GM18951 (cell line): ENCODE data around the gene ZDHHC8.

Experiments used
- POLR2A ChIP-seq: IDR thresholded peaks from 4 replicates; pipeline ENCODE4 v1.6.1; 2011; ENCODE audit warnings: mild to moderate bottlenecking; ENCODE audit not compliant: insufficient read length, insufficient read depth; ENCODE audit errors: extremely low read depth
- in situ Hi-C: fragments of 300-500 bp; cut with MboI; formaldehyde crosslinking; loops from one replicate; pipeline ENCODE4 v1.12.0; 2022; ENCODE audit warnings: low sequenced_read_pairs, mixed read lengths, inconsistent platforms; ENCODE audit not compliant: unreplicated experiment

Gene ZDHHC8

GRCh38 chr22:20113551-20114310, 17.9 kb upstream of the ZDHHC8 start:
- no peak for TF ChIP-seq POLR2A

GRCh38 chr22:20114506-20115475, 16.8 kb upstream of the ZDHHC8 start:
- TF ChIP-seq POLR2A = no peak
- in situ Hi-C loops = no loop called here

More at GRCh38 chr22:20113551-20114310, 17.9 kb upstream of the ZDHHC8 start:
- in situ Hi-C loops = no loop called here

- in situ Hi-C loops = no loop called here
- TF ChIP-seq POLR2A = no peak
Measured at GRCh38 chr22:20115691-20116375, 15.8 kb upstream of the ZDHHC8 start, which contains the start of gene RANBP1. Gene RANBP1, plus strand, starts transcription at chr22:20116104. Its CDS starts 81 bp downstream, at chr22:20116185.

- in situ Hi-C loops = no loop called here
- no peak for TF ChIP-seq POLR2A
Measured at GRCh38 chr22:20116376-20116950, 15.1 kb upstream of the ZDHHC8 start.

DNA sequence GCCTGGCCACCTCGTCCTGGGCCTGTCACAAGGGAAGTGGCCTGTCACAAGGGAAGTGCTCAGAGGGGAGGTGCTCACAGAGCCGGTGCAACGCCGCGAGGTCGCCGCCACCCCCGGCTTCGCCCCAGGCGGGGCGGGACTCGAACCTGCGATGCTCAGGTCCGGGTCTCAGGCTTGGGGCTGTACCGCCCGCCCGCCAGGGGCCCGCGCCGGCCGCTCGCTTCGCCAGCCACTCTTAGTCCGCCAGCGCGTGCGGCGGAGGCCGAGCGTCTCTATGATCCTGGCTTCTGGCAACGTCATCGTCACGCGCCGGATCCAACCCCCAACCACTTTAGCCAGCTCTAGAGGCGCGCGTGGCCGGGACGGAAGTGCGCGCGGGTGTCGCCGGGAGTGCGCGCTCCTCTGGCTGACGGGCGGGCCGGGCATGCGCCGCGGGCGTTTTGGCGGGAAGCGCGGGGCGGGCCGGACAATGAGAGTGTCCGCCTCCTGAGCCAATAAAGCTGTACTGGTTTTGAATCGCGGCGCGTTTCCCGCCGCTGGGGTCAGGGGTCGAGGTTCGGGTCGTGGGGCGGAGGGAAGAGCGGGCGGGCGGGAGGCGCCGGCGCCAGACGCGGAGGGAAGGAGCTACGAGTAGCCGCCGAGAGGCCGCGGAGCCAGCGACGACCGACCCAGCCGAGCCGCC, 14.5 kb upstream of the ZDHHC8 start, which contains the start of gene TRMT2A:
TRMT2A (minus strand) TSS at position 276 of the 682 bp plus-strand sequence. CDS start 320 bp downstream, outside the sequence.
- in situ Hi-C loops = no loop called here
- peak; percentile 73 for TF ChIP-seq POLR2A

GRCh38 chr22:20117633-20118299, 13.8 kb upstream of the ZDHHC8 start:
- TF ChIP-seq POLR2A = peak; percentile 15

DNA sequence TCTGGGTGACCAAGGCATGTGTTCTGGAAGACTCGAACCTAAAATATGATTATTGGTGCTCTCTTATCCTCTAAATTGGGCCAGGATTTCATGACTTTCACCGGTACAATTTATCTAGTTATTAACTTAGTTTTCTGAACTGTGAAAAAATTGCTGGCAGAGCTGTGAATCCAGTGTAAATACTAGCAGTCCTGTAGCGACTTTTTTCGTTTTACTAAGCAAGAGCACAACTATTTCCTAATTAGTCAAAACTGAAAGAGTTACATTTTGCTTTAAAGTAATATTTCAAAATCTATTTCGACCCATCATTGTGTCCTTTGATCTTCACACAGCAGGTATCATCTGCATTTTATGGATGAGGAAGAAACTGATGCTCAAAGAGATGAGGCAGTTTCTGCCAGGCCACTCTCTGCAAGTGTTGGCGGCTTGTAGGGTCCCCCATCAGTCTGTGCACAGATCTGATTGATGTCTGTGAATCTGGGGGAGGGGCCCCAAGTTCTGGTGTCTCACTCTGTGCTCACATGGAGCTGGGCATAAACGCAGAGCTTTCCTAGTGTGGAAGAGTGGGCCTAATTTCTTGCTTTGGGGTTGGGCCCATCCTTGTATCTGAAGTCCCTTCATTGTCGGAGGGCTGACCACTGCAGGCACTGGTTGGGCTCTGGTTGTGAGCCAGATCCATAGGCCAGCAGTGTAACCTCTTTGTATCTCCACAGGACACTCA, 13.1 kb upstream of the ZDHHC8 start:
- in situ Hi-C loops = no loop called here
- TF ChIP-seq POLR2A = no peak

More at GRCh38 chr22:20117633-20118299, 13.8 kb upstream of the ZDHHC8 start:
- in situ Hi-C loops = no loop called here

DNA sequence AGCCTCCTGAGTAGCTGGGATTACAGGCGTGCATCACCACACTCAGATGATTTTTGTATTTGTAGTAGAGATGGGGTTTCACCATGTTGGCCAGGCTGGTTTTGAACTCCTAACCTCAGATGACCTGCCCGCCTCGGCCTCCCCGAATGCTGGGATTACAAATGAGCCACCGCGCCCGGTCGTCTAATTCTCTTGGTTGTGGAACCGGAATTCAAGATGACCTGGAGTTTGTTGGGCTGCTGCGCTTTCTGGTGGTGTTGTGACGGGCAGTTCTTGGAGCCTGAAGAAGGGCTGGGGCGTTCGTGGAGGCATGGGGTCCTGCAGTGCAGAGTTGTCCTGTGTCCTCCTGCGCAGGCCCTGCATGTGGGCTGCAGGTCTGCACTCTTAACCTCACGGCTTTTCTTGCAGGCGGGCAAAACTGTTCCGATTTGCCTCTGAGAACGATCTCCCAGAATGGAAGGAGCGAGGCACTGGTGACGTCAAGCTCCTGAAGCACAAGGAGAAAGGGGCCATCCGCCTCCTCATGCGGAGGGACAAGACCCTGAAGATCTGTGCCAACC, 9.7 kb upstream of the ZDHHC8 start:
- in situ Hi-C loops = no loop called here
- TF ChIP-seq POLR2A = no peak

DNA sequence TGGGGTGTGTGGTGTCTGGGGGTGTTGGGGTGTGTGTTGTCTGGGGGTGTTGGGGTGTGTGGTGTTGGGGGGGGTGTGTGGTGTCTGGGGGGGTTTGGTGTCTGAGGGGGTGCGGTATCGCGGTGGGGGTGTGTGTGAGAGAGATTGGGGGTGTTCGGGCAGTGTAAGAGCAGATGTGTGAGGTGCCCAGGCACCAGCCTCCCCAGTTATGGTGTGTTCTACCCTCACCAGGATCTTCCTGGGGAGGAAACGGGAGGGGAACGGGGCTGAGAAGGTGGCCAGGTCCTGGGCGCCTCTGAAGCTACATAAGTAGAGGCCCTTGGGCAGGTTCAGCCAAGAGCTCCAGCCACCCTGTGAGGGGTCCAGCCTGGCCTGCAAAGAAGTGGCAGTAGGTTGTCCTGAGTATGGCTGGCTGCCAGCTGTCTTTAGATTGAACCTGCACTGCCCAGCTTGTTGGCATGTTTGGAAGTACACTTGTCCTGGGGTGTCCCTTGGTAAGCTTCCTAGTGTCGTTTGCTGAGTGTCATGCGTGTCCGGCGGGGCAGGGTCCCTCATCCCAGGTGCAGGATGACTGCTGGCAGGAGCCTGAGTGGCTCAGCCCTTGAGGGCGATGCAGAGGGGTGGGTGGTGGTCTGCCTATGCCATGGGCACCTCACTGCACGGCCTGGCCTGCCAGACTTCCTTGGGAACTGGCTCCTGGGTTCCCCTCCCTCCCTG, 8.1 kb upstream of the ZDHHC8 start:
- TF ChIP-seq POLR2A = no peak
- in situ Hi-C loops = no loop called here
